MG63 (cell line): ENCODE measurements around the gene IGF2BP2. TPM values are rescaled to one million over a fixed set of nuclear protein-coding genes. Genes with fewer than 3 reads are reported as not detected.
A peak's percentile ranks its signal among the peaks of the same experiment; 100 is the strongest.
"Not testable (repeated sequence)": the region's sequence is repeated elsewhere in the genome, so short reads cannot be mapped to it uniquely, and the experiment has no call there.

ENCODE experiments used
- DNase-seq: peaks from one replicate; pipeline ENCODE4 v3.0.0-alpha.2; 2020
- H3K27me3 ChIP-seq: fragments of 250-450 bp; sonication (Bioruptor Pico); 2 replicates; pipeline ENCODE4 v1.5.1; 2020; ENCODE audit warnings: mild to moderate bottlenecking, moderate library complexity
- H3K36me3 ChIP-seq: fragments of 250-450 bp; sonication (Bioruptor Pico); 2 replicates; pipeline ENCODE4 v1.5.1; 2020; ENCODE audit warnings: mild to moderate bottlenecking, moderate library complexity
- H3K4me3 ChIP-seq: fragments of 250-450 bp; sonication (Bioruptor Pico); 2 replicates; pipeline ENCODE4 v1.5.1; 2020; ENCODE audit warnings: mild to moderate bottlenecking, moderate library complexity
- H3K9me3 ChIP-seq: fragments of 250-450 bp; sonication (Bioruptor Pico); 2 replicates; pipeline ENCODE4 v1.5.1; 2020; ENCODE audit warnings: mild to moderate bottlenecking, moderate library complexity
- total RNA-seq: library from RNA; depleted of rRNA; stranded (reverse); fragments of >200 nt; shearing (Covaris generic); gene quantifications from 2 replicates; pipeline ENCODE4 v1.2.3, GENCODE V29; 2014; ENCODE audit warnings: low replicate concordance

IGF2BP2 gene
- total RNA-seq, 1 experiment from 2014 or later: 49.3 TPM

- no peaks in the 10 kb centered on the region for H3K27me3 ChIP-seq
- H3K4me3 ChIP-seq: peak overlapping the region; percentile 78
- H3K36me3 ChIP-seq: peaks cover 15% of the 10 kb centered on the region
- DNase-seq: peak; percentile 57
- no peaks in the 10 kb centered on the region for H3K9me3 ChIP-seq
These were observed 1.5 kb downstream of the IGF2BP2 start for GRCh38 chr3:185823078-185824044.

GRCh38 chr3:185822221-185823000 is 2.4 kb downstream of the IGF2BP2 start:
- DNase-seq: no peak
- peak overlapping the region; percentile 78 for H3K4me3 ChIP-seq
- H3K9me3 ChIP-seq: no peaks in the 10 kb centered on the region
- H3K27me3 ChIP-seq: no peaks in the 10 kb centered on the region
- H3K36me3 ChIP-seq: peaks cover 8% of the 10 kb centered on the region

- no peak for DNase-seq
- Histone ChIP-seq H3K36me3 (peaks cover 3% of the 10 kb centered on the region; the same call in 1 of the 2 replicates), H3K4me3 (peak overlapping the region; percentile 78), H3K27me3 (no peaks in the 10 kb centered on the region), H3K9me3 (no peaks in the 10 kb centered on the region)
These were observed 3.7 kb downstream of the IGF2BP2 start for GRCh38 chr3:185820973-185821758.

GRCh38 chr3:185818267-185818875 is 6.5 kb downstream of the IGF2BP2 start:
- no peak overlapping the region for H3K4me3 ChIP-seq

GRCh38 chr3:185815391-185816282 is 9.2 kb downstream of the IGF2BP2 start:
- Histone ChIP-seq H3K9me3 (no peaks in the 10 kb centered on the region), H3K4me3 (no peak overlapping the region), H3K27me3 (no peaks in the 10 kb centered on the region), H3K36me3 (peaks cover 10% of the 10 kb centered on the region; the same call in 1 of the 2 replicates)
- no peak for DNase-seq

More at GRCh38 chr3:185818267-185818875, 6.5 kb downstream of the IGF2BP2 start:
- H3K9me3 ChIP-seq: no peaks in the 10 kb centered on the region
- no peak for DNase-seq
- no peaks in the 10 kb centered on the region; the same call in 1 of the 2 replicates for H3K36me3 ChIP-seq
- H3K27me3 ChIP-seq: no peaks in the 10 kb centered on the region

- Histone ChIP-seq H3K9me3 (no peaks in the 10 kb centered on the region), H3K36me3 (peaks cover 10% of the 10 kb centered on the region; the same call in 1 of the 2 replicates), H3K4me3 (no peak overlapping the region), H3K27me3 (no peaks in the 10 kb centered on the region)
- DNase-seq: peak; percentile 78
These were observed 11.1 kb downstream of the IGF2BP2 start for GRCh38 chr3:185813691-185814215.

GRCh38 chr3:185813205-185813604 is 11.6 kb downstream of the IGF2BP2 start:
- no peak for DNase-seq
- peaks cover 10% of the 10 kb centered on the region; the same call in 1 of the 2 replicates for H3K36me3 ChIP-seq

GRCh38 chr3:185807445-185808068 is 17.3 kb downstream of the IGF2BP2 start:
- H3K27me3 ChIP-seq: no peaks in the 10 kb centered on the region
- DNase-seq: peak; percentile 93
- H3K4me3 ChIP-seq: no peak overlapping the region
- peaks cover 13% of the 10 kb centered on the region; the same call in 1 of the 2 replicates for H3K36me3 ChIP-seq
- H3K9me3 ChIP-seq: peaks cover 18% of the 10 kb centered on the region

More at GRCh38 chr3:185813205-185813604, 11.6 kb downstream of the IGF2BP2 start:
- no peak overlapping the region for H3K4me3 ChIP-seq
- peaks cover 3% of the 10 kb centered on the region for H3K9me3 ChIP-seq
- H3K27me3 ChIP-seq: no peaks in the 10 kb centered on the region

- not testable (repeated sequence) for H3K27me3 ChIP-seq, DNase-seq, H3K9me3 ChIP-seq, H3K36me3 ChIP-seq, H3K4me3 ChIP-seq
These were observed 26.1 kb downstream of the IGF2BP2 start for GRCh38 chr3:185798831-185799110.

GRCh38 chr3:185797993-185798830 is 26.6 kb downstream of the IGF2BP2 start:
- Histone ChIP-seq H3K9me3 (no peaks in the 10 kb centered on the region; the same call in 1 of the 2 replicates), H3K4me3 (no peak overlapping the region), H3K27me3 (no peaks in the 10 kb centered on the region), H3K36me3 (no peaks in the 10 kb centered on the region; the same call in 1 of the 2 replicates)
- DNase-seq: no peak

- no peaks in the 10 kb centered on the region; the same call in 1 of the 2 replicates for H3K36me3 ChIP-seq
- no peak overlapping the region for H3K4me3 ChIP-seq
- no peaks in the 10 kb centered on the region; the same call in 1 of the 2 replicates for H3K9me3 ChIP-seq
- H3K27me3 ChIP-seq: no peaks in the 10 kb centered on the region
- DNase-seq: peak; percentile 25
These were observed 27.5 kb downstream of the IGF2BP2 start for GRCh38 chr3:185797108-185797881.

GRCh38 chr3:185796431-185797107 is 28.3 kb downstream of the IGF2BP2 start:
- Histone ChIP-seq H3K9me3 (no peaks in the 10 kb centered on the region; the same call in 1 of the 2 replicates), H3K27me3 (no peaks in the 10 kb centered on the region), H3K4me3 (no peak overlapping the region), H3K36me3 (no peaks in the 10 kb centered on the region; the same call in 1 of the 2 replicates)
- peak; percentile 72 for DNase-seq

- no peaks in the 10 kb centered on the region for H3K27me3 ChIP-seq
- H3K4me3 ChIP-seq: no peak overlapping the region
- DNase-seq: no peak
- no peaks in the 10 kb centered on the region for H3K9me3 ChIP-seq
- no peaks in the 10 kb centered on the region; the same call in 1 of the 2 replicates for H3K36me3 ChIP-seq
These were observed 31.5 kb downstream of the IGF2BP2 start for GRCh38 chr3:185793381-185793780.
